Endodermal cell (in vitro differentiated cells): ENCODE measurements around the gene MALRD1. TPM values are rescaled to one million over a fixed set of nuclear protein-coding genes. Genes with fewer than 3 reads are reported as not detected.

ENCODE experiments used
- DNase-seq: peaks from one replicate; pipeline ENCODE4 v3.0.0-alpha.2; 2017
- H3K27ac ChIP-seq: 2 replicates; pipeline ENCODE4 v1.5.1; 2013; ENCODE audit warnings: mild to moderate bottlenecking, low read depth, low read length, moderate library complexity
- H3K27me3 ChIP-seq: 2 replicates; pipeline ENCODE4 v1.6.1; 2013; ENCODE audit warnings: mild to moderate bottlenecking, low read length, moderate library complexity; ENCODE audit not compliant: insufficient read depth, control insufficient read depth, poor library complexity, severe bottlenecking
- H3K36me3 ChIP-seq: 2 replicates; pipeline ENCODE4 v1.7.0; 2013; ENCODE audit warnings: mild to moderate bottlenecking, low read length, moderate library complexity; ENCODE audit not compliant: control insufficient read depth, insufficient read depth
- H3K4me1 ChIP-seq: one replicate; pipeline ENCODE4 v1.7.0; 2013; ENCODE audit warnings: low read length; ENCODE audit not compliant: control insufficient read depth, insufficient read depth
- H3K4me3 ChIP-seq: 2 replicates; pipeline ENCODE4 v1.5.1; 2013; ENCODE audit warnings: mild to moderate bottlenecking, low read length, moderate library complexity
- H3K9ac ChIP-seq: 2 replicates; pipeline ENCODE4 v1.6.1; 2013; ENCODE audit warnings: mild to moderate bottlenecking, low read length, moderate library complexity; ENCODE audit not compliant: poor library complexity, severe bottlenecking; ENCODE audit errors: extremely low read depth
- H3K9me3 ChIP-seq: 2 replicates; pipeline ENCODE4 v1.6.1; 2013; ENCODE audit warnings: mild to moderate bottlenecking, low read length, moderate library complexity; ENCODE audit not compliant: control insufficient read depth
- H3K27ac Mint-ChIP-seq: 2 replicates; pipeline ENCODE4 v1.8.0; 2020; ENCODE audit warnings: mixed read lengths
- H3K27me3 Mint-ChIP-seq: 2 replicates; pipeline ENCODE4 v1.8.0; 2021; ENCODE audit warnings: mild to moderate bottlenecking, mixed read lengths; ENCODE audit not compliant: insufficient read depth
- H3K36me3 Mint-ChIP-seq: 2 replicates; pipeline ENCODE4 v1.8.0; 2020; ENCODE audit warnings: low read depth, mixed read lengths
- H3K4me1 Mint-ChIP-seq: 2 replicates; pipeline ENCODE4 v1.8.0; 2020; ENCODE audit warnings: mixed read lengths
- H3K4me3 Mint-ChIP-seq: 2 replicates; pipeline ENCODE4 v1.8.0; 2020; ENCODE audit warnings: mild to moderate bottlenecking, moderate library complexity, mixed read lengths
- H3K9me3 Mint-ChIP-seq: 2 replicates; pipeline ENCODE4 v1.8.0; 2020; ENCODE audit warnings: mild to moderate bottlenecking, mixed read lengths
- WGBS, 2 experiments: methylation state at CpG; one replicate each; pipeline versions ENCODE4 v1.1.5 to v1.1.7; 2013; ENCODE audit warnings: missing lambda C conversion rate in 2 of 2, mixed read lengths in 1 of 2; ENCODE audit not compliant: insufficient coverage in 1 of 2, insufficient read length in 1 of 2; 5-methylcytosine and 5-hydroxymethylcytosine counted together
- total RNA-seq, 2 donors: library from RNA; stranded (reverse); fragmentation: NEBNext Ultra II Directional in 1 of 2; extraction: Animal tissue kit (Norgen Biotek cat#: 25700) in 1 of 2; gene quantifications; 2 replicates in 1 of 2; 3 replicates in 1 of 2; pipeline ENCODE4 v1.2.1, GENCODE V29; 2021
- TF ChIP-seq, protein P1 (sequence below): fragments of 200-600 bp; sonication (generic); conservative IDR thresholded peaks from 2 replicates; pipeline ENCODE4 v1.5.0; 2021; ENCODE audit warnings: antibody characterized with exemption, mild to moderate bottlenecking

MALRD1 gene
- total RNA-seq, 2 donors from 2014 or later: 0.64 to 1.5 TPM

DNA sequence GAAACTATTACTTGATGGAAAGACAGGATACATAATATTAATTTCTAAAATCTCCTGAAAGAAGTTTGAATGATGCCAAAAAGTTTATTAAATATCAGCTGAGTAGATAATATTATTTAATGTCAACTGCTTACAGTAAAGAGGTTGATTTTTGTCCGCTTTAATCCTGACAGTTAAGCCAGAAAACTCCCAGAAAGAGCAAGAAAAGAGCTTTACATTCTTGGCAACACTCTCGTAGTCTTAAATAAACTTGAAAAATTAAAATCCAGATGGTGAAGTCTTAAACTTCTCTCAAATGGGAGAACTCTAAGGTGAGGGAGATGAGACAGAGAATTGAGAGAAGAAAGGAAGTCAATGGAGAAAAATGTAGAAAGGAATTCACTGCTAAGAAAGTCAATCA is 568.4 kb downstream of the MALRD1 start:
- Histone ChIP-seq H3K36me3 (no peaks in the 10 kb centered on the region), H3K27me3 (no peaks in the 10 kb centered on the region), H3K4me1 (no peaks in the 10 kb centered on the region), H3K4me3 (no peak overlapping the region), H3K9me3 (no peaks in the 10 kb centered on the region), H3K27ac (no peak overlapping the region), H3K9ac (no peak overlapping the region)
- no peaks in the 10 kb centered on the region for H3K9me3 Mint-ChIP-seq
- DNase-seq: no peak
- no peaks in the 10 kb centered on the region for H3K27me3 Mint-ChIP-seq
- 89 to 100% methylated on average over 1 to 2 of the region's 2 CpGs for WGBS, 2 experiments
- no peaks in the 10 kb centered on the region for H3K4me1 Mint-ChIP-seq
- H3K4me3 Mint-ChIP-seq: no peak overlapping the region
- H3K27ac Mint-ChIP-seq: no peak overlapping the region
- TF ChIP-seq, protein P1, sequence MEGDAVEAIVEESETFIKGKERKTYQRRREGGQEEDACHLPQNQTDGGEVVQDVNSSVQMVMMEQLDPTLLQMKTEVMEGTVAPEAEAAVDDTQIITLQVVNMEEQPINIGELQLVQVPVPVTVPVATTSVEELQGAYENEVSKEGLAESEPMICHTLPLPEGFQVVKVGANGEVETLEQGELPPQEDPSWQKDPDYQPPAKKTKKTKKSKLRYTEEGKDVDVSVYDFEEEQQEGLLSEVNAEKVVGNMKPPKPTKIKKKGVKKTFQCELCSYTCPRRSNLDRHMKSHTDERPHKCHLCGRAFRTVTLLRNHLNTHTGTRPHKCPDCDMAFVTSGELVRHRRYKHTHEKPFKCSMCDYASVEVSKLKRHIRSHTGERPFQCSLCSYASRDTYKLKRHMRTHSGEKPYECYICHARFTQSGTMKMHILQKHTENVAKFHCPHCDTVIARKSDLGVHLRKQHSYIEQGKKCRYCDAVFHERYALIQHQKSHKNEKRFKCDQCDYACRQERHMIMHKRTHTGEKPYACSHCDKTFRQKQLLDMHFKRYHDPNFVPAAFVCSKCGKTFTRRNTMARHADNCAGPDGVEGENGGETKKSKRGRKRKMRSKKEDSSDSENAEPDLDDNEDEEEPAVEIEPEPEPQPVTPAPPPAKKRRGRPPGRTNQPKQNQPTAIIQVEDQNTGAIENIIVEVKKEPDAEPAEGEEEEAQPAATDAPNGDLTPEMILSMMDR: no peak
- H3K36me3 Mint-ChIP-seq: no peaks in the 10 kb centered on the region

DNA sequence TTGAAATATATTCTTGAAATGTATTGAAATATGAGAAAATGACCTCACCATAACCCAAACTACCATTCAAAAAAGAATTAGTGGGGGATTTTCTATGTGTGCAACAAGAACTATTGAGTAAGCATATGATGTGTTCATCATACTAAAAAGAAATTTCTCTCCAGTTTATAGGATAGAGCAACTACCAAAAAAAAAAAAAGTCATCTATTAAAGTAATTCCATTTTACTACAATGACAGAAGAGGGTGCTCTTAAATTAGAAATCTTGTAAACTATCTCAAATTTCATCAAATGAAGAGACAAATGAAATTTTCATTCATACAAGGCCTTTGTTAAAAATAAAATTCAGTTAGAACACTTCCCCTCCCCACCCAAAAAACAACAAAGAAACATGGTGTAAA is 572.2 kb downstream of the MALRD1 start:
- Mint-ChIP-seq H3K36me3 (no peaks in the 10 kb centered on the region), H3K27ac (no peak overlapping the region), H3K4me1 (no peaks in the 10 kb centered on the region), H3K27me3 (no peaks in the 10 kb centered on the region), H3K9me3 (no peaks in the 10 kb centered on the region), H3K4me3 (no peak overlapping the region)
- no peaks in the 10 kb centered on the region for H3K9me3 ChIP-seq
- no peak overlapping the region for H3K9ac ChIP-seq
- DNase-seq: no peak
- H3K36me3 ChIP-seq: no peaks in the 10 kb centered on the region
- no peaks in the 10 kb centered on the region for H3K4me1 ChIP-seq
- H3K27me3 ChIP-seq: no peaks in the 10 kb centered on the region
- H3K27ac ChIP-seq: no peak overlapping the region
- TF ChIP-seq, protein P1: no peak
- H3K4me3 ChIP-seq: no peak overlapping the region

DNA sequence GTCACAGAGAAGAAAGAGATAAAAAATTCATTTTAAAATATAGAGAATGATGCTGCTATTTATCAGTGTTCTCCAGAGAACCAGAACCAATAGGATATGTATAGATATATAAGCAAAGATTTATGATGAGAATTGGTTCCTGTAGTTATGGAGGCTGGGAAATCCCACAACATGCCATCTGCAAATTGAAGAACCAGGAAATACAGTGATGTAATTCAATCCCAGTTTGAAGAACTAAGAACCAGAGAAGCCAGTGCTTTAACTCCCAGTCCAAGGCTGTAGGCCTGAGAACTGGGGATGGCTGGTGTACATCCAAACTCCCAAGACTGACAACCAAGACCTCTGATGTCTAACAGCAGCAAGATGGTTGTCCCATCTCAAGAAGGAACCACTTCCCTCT is 574.7 kb downstream of the MALRD1 start:
- no peaks in the 10 kb centered on the region for H3K27me3 Mint-ChIP-seq
- H3K36me3 Mint-ChIP-seq: no peaks in the 10 kb centered on the region
- Histone ChIP-seq H3K4me3 (no peak overlapping the region), H3K4me1 (no peaks in the 10 kb centered on the region), H3K27ac (no peak overlapping the region), H3K9me3 (no peaks in the 10 kb centered on the region), H3K9ac (no peak overlapping the region), H3K36me3 (no peaks in the 10 kb centered on the region), H3K27me3 (no peaks in the 10 kb centered on the region)
- H3K9me3 Mint-ChIP-seq: no peaks in the 10 kb centered on the region
- no peak overlapping the region for H3K27ac Mint-ChIP-seq
- no peaks in the 10 kb centered on the region for H3K4me1 Mint-ChIP-seq
- no peak for DNase-seq
- H3K4me3 Mint-ChIP-seq: no peak overlapping the region
- TF ChIP-seq, protein P1: no peak
